NB4 (cell line): Measurements from ENCODE around the gene WDR19.

Experiments
- DNase-seq: peaks from one replicate; pipeline ENCODE4 v3.0.0; 2010; ENCODE audit warnings: low read depth
- H3K4me3 ChIP-seq: one replicate; pipeline ENCODE4 v1.5.1; 2011; ENCODE audit warnings: mild to moderate bottlenecking, low read depth, low read length, moderate library complexity
- MYC ChIP-seq: IDR thresholded peaks from 2 replicates; pipeline ENCODE4 v1.6.1; 2011; ENCODE audit warnings: low read depth, low read length
- POLR2A ChIP-seq: IDR thresholded peaks from 2 replicates; pipeline ENCODE4 v1.6.1; 2011; ENCODE audit warnings: mild to moderate bottlenecking; ENCODE audit not compliant: insufficient read length; ENCODE audit errors: extremely low read depth
- TF ChIP-seq, protein P1 (sequence below): IDR thresholded peaks from one replicate; pipeline ENCODE4 v1.5.1; 2012; ENCODE audit warnings: low read depth, low read length
- TF ChIP-seq, protein P2 (sequence below): IDR thresholded peaks from 2 replicates; pipeline ENCODE4 v1.6.1; 2011; ENCODE audit warnings: low read depth, low read length

Gene WDR19

DNA sequence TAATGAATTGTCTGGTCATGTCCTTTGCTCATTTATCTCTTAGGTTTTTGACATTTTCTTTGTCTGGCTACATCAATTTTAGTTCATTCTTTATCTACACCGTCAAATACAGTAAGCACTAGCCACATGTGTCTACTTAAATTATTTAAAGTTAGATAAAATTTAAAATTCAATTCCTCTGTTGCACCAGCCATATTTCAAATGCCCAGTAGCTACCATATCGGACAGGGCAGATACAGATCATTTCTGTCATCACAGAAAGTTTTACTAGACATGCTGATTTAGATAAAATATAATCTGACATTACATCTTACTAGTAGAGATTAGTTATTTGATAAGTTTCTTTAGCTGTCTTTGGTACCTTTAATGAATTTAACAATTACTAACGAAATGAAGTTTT is 61.1 kb downstream of the WDR19 start:
- no peak for DNase-seq
- TF ChIP-seq, protein P1, sequence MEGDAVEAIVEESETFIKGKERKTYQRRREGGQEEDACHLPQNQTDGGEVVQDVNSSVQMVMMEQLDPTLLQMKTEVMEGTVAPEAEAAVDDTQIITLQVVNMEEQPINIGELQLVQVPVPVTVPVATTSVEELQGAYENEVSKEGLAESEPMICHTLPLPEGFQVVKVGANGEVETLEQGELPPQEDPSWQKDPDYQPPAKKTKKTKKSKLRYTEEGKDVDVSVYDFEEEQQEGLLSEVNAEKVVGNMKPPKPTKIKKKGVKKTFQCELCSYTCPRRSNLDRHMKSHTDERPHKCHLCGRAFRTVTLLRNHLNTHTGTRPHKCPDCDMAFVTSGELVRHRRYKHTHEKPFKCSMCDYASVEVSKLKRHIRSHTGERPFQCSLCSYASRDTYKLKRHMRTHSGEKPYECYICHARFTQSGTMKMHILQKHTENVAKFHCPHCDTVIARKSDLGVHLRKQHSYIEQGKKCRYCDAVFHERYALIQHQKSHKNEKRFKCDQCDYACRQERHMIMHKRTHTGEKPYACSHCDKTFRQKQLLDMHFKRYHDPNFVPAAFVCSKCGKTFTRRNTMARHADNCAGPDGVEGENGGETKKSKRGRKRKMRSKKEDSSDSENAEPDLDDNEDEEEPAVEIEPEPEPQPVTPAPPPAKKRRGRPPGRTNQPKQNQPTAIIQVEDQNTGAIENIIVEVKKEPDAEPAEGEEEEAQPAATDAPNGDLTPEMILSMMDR: no peak
- TF ChIP-seq, protein P2, sequence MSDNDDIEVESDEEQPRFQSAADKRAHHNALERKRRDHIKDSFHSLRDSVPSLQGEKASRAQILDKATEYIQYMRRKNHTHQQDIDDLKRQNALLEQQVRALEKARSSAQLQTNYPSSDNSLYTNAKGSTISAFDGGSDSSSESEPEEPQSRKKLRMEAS: no peak
- TF ChIP-seq MYC (no peak), POLR2A (no peak)
- no peak overlapping the region for H3K4me3 ChIP-seq

GRCh38 chr4:39255266-39255665 is 72.9 kb downstream of the WDR19 start:
- TF ChIP-seq POLR2A (no peak), MYC (no peak)
- TF ChIP-seq, protein P2: no peak
- TF ChIP-seq, protein P1: no peak
- no peak overlapping the region for H3K4me3 ChIP-seq
- no peak for DNase-seq

GRCh38 chr4:39255871-39256270 is 73.5 kb downstream of the WDR19 start:
- TF ChIP-seq, protein P2: no peak
- TF ChIP-seq, protein P1: no peak
- TF ChIP-seq POLR2A: no peak
- no peak for TF ChIP-seq MYC
- H3K4me3 ChIP-seq: no peak overlapping the region
- DNase-seq: no peak

DNA sequence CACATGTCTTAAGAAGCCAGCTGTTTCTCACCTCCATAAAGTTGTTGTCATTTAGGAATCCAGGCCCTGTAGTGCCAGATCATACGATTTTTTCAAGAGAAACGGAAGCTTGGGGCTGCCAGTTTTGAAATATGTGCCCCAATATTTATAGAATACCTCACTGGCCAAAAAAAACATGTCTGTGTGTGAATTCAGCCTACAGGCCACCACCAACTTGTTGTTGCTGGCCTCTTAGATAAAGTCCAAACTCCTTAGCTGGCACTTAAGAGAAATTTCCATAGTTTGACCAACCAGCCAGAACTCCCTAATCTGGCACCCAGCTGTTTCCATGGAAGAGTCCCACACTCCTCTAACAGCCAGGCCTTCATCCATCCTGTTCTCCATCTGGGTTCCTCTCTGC is 74.1 kb downstream of the WDR19 start:
- no peak for DNase-seq
- H3K4me3 ChIP-seq: no peak overlapping the region
- TF ChIP-seq, protein P1: no peak
- TF ChIP-seq MYC: no peak
- TF ChIP-seq POLR2A: no peak
- TF ChIP-seq, protein P2: no peak

GRCh38 chr4:39259571-39260330 is 77.4 kb downstream of the WDR19 start:
- TF ChIP-seq, protein P2: no peak
- TF ChIP-seq POLR2A (no peak), MYC (no peak)
- TF ChIP-seq, protein P1: no peak
- DNase-seq: no peak
- H3K4me3 ChIP-seq: no peak overlapping the region
